Stimulated activated CD8-positive, alpha-beta memory T cell treated with anti-CD3 and anti-CD28 coated beads, Interleukin-4, amount 100 ng/mL, for 1 hour (primary cell): ENCODE results near the gene PPOX.

Experiments used
- DNase-seq, 2 donors: peaks; one replicate each; pipeline ENCODE4 v3.0.0-alpha.2; 2020; ENCODE audit warnings: low read depth in 2 of 2, low spot score in 1 of 2

PPOX gene

GRCh38 chr1:161220002-161220401 is 53.8 kb downstream of the PPOX start:
- no peak for DNase-seq
